ENCODE data around the gene ACAP2.
"Not testable (repeated sequence)": the region's sequence is repeated elsewhere in the genome, so short reads cannot be mapped to it uniquely, and the experiment has no call there.

ACAP2 gene

DNA sequence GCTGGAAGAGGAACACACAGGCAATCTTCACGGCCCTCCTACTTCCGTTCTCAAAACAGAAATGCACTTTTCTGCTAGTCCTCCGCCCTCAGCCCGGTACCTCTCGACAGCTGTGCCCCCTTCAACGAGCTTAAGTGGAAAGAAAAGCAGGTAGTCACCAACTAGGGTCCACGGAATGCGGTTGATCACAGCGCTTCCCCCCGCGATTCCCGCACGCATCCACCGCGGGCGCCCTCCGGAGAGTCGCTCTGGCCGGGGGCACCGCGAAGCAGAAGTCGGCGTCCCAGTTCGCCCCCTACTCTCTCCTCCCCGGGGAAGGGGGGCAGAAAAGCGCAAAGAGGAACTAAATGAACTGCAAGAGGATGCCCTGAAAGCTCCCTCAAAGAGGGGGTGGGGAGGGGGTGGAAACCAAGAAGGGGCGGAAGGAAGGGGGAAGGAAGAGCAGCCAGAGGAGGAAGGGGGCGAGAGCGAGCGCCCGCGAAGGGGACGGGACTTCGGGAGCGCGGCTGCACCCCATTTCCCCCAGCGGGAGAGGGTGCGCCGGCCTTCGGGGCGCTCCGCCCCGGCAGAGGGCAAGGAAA is 738 bp downstream of the ACAP2 start:
- DNase-seq (ENCODE audit: low spot score) = peak; percentile 84

DNA sequence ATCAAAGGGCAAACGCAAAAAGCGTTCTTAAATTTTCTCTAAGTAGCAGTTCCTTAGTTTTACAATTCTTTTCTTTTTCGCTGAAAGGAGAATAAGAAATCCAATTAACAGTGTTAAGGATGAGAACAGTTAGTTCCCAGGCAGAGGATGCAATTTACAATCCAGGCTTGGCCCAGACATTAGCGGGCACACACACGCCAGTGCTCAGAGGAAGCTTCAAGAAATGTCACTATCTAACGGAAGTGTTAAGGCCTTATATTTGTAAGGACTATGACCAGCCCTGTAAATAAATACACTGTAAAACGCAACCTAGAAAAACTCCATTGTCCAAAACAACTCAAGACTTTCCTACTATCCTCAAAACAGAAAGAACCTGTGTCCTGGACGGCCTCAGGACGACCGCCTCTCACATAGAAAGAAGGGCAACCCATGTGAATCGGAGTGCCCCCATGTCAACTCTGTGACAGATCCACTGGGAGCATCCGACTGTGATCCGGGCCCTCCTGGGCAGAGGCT is 1.3 kb downstream of the ACAP2 start:
- no peak for DNase-seq (ENCODE audit: low spot score)

- no peak for DNase-seq (ENCODE audit: low spot score)
Measured at GRCh38 chr3:195441051-195441450, 1.8 kb downstream of the ACAP2 start.

GRCh38 chr3:195440379-195440778 is 2.4 kb downstream of the ACAP2 start:
- DNase-seq (ENCODE audit: low spot score) = peak; percentile 38

- DNase-seq (ENCODE audit: low spot score) = no peak
Measured at GRCh38 chr3:195438371-195438770, 4.4 kb downstream of the ACAP2 start.

GRCh38 chr3:195425849-195426248 is 17.0 kb downstream of the ACAP2 start:
- DNase-seq (ENCODE audit: low spot score) = no peak

DNA sequence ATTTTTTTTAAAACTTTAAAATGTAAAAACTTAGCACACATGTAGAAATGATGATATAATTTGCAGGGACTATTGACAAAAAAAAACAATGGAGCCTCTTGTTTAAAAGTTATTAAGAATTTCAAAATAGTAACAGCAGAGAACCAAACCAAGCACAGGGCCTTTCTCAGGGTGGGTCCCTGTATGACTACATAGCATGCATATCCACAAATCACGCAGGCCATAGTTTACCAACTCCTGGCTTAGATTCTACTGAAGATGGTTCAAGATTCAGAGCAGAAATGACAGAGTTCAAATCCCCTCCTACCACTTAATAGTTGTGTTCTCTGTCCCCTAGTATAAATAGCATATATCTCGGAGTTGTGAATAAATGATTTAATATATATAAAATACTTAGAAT is 19.0 kb downstream of the ACAP2 start:
- no peak for DNase-seq (ENCODE audit: low spot score)

GRCh38 chr3:195421400-195421799 is 21.4 kb downstream of the ACAP2 start:
- no peak for DNase-seq (ENCODE audit: low spot score)

DNA sequence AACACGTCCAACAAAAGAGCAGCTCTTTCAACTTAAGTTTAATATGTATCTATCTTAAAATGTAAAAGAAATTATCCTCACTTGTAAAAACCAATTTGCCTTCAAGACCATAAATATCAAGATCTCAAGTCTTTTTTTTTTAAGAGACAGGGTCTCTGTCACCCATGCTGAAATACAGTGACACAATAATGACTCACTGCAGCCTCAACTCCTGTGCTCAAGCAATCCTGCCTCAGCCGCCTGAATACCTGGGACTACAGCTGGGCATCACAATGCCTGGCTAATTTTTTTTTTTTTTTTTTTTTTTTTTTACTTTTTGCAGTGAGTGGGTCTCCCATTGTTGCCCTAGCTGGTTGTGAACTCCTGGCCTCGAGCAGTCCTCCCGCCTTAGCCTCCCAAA is 26.0 kb downstream of the ACAP2 start:
- no peak for DNase-seq (ENCODE audit: low spot score)

- no peak for DNase-seq (ENCODE audit: low spot score)
Measured at GRCh38 chr3:195411836-195412235, 31.0 kb downstream of the ACAP2 start.

GRCh38 chr3:195410546-195410945 is 32.3 kb downstream of the ACAP2 start:
- DNase-seq (ENCODE audit: low spot score) = no peak

DNA sequence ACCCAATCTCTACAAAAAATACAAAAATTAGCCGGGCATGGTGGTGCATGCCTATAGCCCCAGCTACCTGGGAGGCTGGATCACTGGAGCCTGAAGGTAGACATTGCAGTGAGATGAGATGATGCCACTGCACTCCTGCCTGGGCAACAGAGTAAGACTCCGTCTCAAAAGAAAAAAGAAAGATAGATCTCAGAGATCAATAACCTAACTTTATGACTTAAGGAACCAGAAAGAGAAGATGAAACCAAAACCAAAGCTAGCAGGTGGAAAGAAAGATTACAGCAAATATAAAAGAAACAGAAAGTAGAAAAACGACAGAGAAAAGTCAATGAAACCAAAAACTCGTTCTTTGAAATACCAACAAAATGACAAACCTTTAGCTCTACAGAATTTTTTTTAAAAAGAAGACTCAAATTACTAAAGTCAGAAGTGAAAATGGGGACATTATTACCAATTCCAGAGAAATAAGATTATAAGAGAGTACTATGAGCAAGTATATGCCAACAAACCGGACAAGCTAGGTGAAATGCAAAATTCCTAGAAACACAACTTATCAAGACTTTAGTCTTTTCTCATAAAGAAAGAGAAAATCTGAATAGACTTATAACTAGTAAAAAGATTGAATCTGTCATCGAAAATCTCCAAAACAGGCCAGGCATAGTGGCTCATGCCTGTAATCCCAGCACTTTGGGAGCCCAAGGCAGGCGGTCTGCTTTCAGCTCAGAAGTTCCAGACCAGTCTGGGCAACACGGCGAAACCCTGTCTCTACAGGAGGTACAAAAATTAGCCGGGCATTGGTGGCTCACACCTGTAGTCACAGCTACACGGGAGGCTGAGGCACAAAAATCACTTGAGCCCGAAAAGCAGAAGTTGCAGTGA is 35.0 kb downstream of the ACAP2 start:
- no peak for DNase-seq (ENCODE audit: low spot score)

DNA sequence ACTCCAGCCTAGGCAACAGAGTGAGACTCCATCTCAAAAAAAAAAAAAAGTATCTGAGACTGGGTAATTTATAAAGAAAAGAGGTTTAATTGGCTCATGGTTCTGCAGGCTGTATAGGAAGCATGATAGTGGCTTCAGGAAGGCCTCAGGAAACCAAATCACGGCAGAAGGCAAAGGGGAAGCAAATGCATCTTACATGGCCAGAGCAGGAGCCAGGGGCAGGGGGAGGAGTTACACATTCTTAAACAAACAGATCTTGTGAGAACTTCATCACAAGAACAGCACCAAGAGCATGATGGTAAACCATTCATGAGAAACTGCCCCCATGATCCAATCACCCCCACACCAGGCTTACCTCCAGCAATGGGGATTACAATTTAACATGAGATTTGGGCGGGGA is 37.2 kb downstream of the ACAP2 start:
- no peak for DNase-seq (ENCODE audit: low spot score)

GRCh38 chr3:195403841-195404408 is 38.9 kb downstream of the ACAP2 start:
- no peak for DNase-seq (ENCODE audit: low spot score)

DNA sequence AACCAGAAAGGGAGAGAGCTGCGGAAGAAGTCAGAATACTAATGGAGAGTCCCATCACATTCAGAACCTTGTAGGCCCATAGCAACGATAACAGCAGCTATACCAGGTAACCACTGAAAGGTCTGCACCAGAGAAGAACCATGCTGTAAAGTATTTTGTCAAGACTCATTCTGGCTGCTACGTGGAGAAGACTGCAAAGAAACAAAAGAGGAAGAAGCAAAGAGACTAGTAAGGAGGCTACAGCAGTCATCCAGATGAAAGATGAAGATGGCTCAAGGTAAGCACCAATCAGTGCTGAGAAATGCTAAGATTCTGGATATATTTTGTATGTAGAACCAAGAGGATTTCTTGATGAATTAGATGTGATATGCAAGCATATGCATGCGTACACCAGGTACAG is 39.6 kb downstream of the ACAP2 start:
- no peak for DNase-seq (ENCODE audit: low spot score)

- no peak for DNase-seq (ENCODE audit: low spot score)
Measured at GRCh38 chr3:195401943-195402342, 40.9 kb downstream of the ACAP2 start.

DNA sequence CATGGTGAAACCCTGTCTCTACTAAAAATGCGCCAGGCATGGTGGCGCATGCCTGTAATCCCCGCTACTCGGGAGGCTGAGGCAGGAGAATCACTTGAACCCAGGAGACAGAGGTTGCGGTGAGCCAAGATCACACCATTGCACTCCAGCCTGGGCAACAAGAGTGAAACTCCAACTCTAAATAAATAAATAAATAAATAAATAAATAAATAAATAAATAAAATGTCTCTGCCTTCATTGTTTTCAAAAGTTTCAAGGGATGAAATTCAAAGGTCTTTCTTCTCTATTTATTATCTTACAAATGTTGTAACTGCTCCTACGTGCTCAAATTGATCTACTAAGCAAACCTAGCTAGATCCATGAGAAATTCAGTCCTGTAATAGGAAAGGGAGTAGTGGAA is 44.4 kb downstream of the ACAP2 start:
- DNase-seq (ENCODE audit: low spot score) = not testable (repeated sequence)

DNA sequence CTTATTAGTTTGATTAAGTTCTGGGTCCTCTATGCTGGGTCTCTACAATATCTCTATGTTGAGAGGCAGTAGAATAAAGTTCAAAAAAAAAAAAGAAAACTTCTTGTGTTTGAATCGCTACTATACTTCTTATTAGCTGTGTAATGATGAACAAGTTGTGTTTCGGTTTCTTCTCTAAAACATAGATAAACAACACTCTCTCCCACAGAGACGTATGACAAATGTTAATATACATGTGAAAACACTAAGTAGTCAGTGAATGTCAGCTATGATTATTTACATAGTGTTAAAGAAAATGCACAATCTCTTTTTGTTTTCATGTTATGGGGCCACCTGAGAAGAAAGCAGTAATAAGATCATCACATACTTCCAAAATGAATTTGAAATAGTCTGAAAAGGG is 45.3 kb downstream of the ACAP2 start:
- no peak for DNase-seq (ENCODE audit: low spot score)

DNA sequence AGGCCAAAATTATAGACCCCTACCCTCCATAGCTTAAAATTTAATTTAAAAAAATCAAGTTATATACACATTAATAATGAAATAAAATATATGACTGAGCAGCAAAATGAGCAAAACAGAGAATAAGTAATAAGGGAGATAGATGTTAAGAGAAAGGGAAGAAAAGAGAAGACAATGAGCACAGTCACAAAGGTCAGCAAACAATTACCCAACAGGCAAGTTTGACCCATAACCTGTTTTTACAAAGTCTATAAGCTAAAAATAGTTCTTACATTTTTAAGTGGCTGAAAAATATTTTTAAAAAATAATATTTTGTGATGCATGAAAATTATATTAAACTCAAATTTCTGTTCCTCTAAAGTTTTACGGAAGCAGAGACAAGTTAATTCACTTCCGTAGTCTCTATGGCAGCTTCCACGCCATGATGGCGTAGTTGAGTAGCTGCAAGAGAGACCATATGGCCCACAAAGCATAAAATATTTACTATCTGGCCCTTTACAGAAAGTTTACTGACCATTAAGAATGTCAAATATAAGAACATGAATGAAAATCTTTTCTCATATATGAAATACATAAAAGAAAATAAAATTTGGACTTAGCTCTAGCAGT is 47.5 kb downstream of the ACAP2 start:
- DNase-seq (ENCODE audit: low spot score) = no peak

DNA sequence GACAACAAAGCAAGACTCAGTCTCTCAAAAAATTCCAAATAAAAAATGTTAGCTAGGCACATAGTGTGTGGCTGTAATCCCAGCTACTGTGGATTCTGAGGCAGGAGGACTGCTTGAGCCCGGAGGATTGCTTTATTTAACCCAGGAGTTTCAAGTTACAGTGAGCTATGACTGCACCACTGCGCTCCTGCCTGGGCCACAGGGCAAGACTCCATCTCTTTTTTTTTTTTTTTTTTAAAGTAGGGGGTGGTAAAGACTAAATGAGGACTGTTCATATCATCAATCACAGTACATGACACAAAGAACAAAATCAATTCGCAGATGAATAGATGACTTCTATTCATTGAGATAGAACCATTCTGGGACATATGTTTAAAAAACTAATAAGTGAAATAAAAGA is 48.1 kb downstream of the ACAP2 start:
- DNase-seq (ENCODE audit: low spot score) = no peak

- DNase-seq (ENCODE audit: low spot score) = no peak
Measured at GRCh38 chr3:195394024-195394423, 48.8 kb downstream of the ACAP2 start.

DNA sequence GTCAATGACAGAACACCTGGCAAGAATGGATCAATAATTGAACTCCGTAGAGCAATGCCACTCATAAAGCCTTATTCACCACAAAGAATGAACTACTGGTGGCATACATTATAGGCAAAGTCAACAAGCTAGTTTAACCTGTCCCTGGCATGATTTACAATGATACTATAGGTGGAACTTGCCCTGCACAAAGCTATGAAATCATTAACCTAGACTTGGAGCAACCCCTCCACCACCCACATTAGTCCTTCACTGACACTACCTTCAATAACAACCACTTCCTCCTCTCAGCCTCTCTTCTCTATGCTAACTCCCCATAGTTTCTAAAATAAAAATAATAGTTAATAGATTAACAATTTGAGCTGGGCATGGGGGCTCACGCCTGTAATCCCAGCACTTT is 54.4 kb downstream of the ACAP2 start:
- no peak for DNase-seq (ENCODE audit: low spot score)

DNA sequence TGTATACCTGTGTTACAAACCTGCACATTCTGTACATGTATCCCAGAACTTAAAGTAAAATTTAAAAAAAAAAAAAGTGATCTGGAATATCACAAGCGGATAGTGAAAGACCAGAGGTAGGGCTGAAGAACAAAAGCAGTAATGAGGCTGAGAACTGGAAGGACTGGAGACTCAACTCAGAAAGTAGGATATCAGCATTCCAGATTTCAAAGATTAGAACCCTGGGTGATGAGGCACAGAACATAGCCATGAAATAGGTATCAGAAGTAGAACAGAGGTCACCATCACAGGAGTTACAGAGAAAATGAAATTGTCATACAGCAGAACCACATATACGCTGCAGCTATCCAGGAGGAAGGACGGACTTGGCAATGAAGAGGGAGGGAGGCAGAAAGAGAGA is 56.1 kb downstream of the ACAP2 start:
- DNase-seq (ENCODE audit: low spot score) = no peak
